ENCODE data around the gene RNF212. TPM values are rescaled to one million over a fixed set of nuclear protein-coding genes. Genes with fewer than 3 reads are reported as not detected.
A peak's percentile ranks its signal among the peaks of the same experiment; 100 is the strongest.

RNF212 gene
- total and polyA plus RNA-seq, 2 of the 13 experiments (the other 11 are each of a cell fraction or from before 2014, with no cell fraction given): not detected

- TF ChIP-seq, protein P1, sequence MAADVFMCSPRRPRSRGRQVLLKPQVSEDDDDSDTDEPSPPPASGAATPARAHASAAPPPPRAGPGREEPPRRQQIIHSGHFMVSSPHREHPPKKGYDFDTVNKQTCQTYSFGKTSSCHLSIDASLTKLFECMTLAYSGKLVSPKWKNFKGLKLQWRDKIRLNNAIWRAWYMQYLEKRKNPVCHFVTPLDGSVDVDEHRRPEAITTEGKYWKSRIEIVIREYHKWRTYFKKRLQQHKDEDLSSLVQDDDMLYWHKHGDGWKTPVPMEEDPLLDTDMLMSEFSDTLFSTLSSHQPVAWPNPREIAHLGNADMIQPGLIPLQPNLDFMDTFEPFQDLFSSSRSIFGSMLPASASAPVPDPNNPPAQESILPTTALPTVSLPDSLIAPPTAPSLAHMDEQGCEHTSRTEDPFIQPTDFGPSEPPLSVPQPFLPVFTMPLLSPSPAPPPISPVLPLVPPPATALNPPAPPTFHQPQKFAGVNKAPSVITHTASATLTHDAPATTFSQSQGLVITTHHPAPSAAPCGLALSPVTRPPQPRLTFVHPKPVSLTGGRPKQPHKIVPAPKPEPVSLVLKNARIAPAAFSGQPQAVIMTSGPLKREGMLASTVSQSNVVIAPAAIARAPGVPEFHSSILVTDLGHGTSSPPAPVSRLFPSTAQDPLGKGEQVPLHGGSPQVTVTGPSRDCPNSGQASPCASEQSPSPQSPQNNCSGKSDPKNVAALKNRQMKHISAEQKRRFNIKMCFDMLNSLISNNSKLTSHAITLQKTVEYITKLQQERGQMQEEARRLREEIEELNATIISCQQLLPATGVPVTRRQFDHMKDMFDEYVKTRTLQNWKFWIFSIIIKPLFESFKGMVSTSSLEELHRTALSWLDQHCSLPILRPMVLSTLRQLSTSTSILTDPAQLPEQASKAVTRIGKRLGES (CRISPR knock-in tag; IDR thresholded peaks at IDR 0.05; ENCODE audit: borderline replicate concordance): no peak
- TF ChIP-seq ZNF720 (CRISPR knock-in tag; IDR thresholded peaks at IDR 0.05): no peak
- no peak for TF ChIP-seq RFX5 (IDR thresholded peaks at IDR 0.05; ENCODE audit: low read depth, low read length)
- TF ChIP-seq YY1 (IDR thresholded peaks at IDR 0.05; ENCODE audit: insufficient read depth, insufficient replicate concordance, low read depth, low read length): no peak
- TF ChIP-seq, protein P2, sequence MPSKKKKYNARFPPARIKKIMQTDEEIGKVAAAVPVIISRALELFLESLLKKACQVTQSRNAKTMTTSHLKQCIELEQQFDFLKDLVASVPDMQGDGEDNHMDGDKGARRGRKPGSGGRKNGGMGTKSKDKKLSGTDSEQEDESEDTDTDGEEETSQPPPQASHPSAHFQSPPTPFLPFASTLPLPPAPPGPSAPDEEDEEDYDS (CRISPR knock-in tag; IDR thresholded peaks at IDR 0.05): 0 out of 2 replicates have a peak, but pooled peaks have one; percentile 12
- peak; percentile 81; the same call in 1 of the 2 replicates for TF ChIP-seq HNRNPL (IDR thresholded peaks at IDR 0.05; ENCODE audit: low read depth, low read length)
- no peak for TF ChIP-seq RFXANK (CRISPR knock-in tag; IDR thresholded peaks at IDR 0.05)
- TF ChIP-seq LCORL (IDR thresholded peaks at IDR 0.05): no peak
- TF ChIP-seq LCORL (CRISPR knock-in tag; IDR thresholded peaks at IDR 0.05): peak; percentile 32; the same call in 1 of the 2 replicates
- TF ChIP-seq ZNF891 (CRISPR knock-in tag; IDR thresholded peaks at IDR 0.05): no peak
- TF ChIP-seq RBAK (CRISPR knock-in tag; IDR thresholded peaks at IDR 0.05): no peak
- no peak for TF ChIP-seq ZSCAN9 (CRISPR knock-in tag; IDR thresholded peaks at IDR 0.05; ENCODE audit: borderline replicate concordance)
- TF ChIP-seq ZNF639 (CRISPR knock-in tag; conservative IDR thresholded peaks at IDR 0.05): no peak
- TF ChIP-seq ARID2 (CRISPR knock-in tag; IDR thresholded peaks at IDR 0.05; ENCODE audit: borderline replicate concordance): no peak
- no peak for TF ChIP-seq ISL2 (CRISPR knock-in tag; IDR thresholded peaks at IDR 0.05)
- TF ChIP-seq, protein P3, sequence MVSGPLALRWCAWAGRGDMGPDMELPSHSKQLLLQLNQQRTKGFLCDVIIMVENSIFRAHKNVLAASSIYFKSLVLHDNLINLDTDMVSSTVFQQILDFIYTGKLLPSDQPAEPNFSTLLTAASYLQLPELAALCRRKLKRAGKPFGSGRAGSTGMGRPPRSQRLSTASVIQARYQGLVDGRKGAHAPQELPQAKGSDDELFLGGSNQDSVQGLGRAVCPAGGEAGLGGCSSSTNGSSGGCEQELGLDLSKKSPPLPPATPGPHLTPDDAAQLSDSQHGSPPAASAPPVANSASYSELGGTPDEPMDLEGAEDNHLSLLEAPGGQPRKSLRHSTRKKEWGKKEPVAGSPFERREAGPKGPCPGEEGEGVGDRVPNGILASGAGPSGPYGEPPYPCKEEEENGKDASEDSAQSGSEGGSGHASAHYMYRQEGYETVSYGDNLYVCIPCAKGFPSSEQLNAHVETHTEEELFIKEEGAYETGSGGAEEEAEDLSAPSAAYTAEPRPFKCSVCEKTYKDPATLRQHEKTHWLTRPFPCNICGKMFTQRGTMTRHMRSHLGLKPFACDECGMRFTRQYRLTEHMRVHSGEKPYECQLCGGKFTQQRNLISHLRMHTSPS (CRISPR knock-in tag; IDR thresholded peaks at IDR 0.05; ENCODE audit: low read depth): peak; percentile 67; the same call in 1 of the 2 replicates
- 0 out of 2 replicates have a peak, but pooled peaks have one; percentile 50 for TF ChIP-seq MXD3 (CRISPR knock-in tag; IDR thresholded peaks at IDR 0.05)
- TF ChIP-seq SRF (IDR thresholded peaks at IDR 0.05; ENCODE audit: low read depth, low read length): no peak
- TF ChIP-seq SATB2 (CRISPR knock-in tag; IDR thresholded peaks at IDR 0.05): no peak
- TF ChIP-seq, protein P4, sequence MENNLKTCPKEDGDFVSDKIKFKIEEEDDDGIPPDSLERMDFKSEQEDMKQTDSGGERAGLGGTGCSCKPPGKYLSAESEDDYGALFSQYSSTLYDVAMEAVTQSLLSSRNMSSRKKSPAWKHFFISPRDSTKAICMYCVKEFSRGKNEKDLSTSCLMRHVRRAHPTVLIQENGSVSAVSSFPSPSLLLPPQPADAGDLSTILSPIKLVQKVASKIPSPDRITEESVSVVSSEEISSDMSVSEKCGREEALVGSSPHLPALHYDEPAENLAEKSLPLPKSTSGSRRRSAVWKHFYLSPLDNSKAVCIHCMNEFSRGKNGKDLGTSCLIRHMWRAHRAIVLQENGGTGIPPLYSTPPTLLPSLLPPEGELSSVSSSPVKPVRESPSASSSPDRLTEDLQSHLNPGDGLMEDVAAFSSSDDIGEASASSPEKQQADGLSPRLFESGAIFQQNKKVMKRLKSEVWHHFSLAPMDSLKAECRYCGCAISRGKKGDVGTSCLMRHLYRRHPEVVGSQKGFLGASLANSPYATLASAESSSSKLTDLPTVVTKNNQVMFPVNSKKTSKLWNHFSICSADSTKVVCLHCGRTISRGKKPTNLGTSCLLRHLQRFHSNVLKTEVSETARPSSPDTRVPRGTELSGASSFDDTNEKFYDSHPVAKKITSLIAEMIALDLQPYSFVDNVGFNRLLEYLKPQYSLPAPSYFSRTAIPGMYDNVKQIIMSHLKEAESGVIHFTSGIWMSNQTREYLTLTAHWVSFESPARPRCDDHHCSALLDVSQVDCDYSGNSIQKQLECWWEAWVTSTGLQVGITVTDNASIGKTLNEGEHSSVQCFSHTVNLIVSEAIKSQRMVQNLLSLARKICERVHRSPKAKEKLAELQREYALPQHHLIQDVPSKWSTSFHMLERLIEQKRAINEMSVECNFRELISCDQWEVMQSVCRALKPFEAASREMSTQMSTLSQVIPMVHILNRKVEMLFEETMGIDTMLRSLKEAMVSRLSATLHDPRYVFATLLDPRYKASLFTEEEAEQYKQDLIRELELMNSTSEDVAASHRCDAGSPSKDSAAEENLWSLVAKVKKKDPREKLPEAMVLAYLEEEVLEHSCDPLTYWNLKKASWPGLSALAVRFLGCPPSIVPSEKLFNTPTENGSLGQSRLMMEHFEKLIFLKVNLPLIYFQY (CRISPR knock-in tag; IDR thresholded peaks at IDR 0.05; ENCODE audit: borderline replicate concordance): no peak
- TF ChIP-seq ZNF12 (CRISPR knock-in tag; IDR thresholded peaks at IDR 0.05): no peak
- no peak for TF ChIP-seq MBNL3 (CRISPR knock-in tag; conservative IDR thresholded peaks at IDR 0.05)
Measured at GRCh38 chr4:1035510-1035909, 77.9 kb downstream of the RNF212 start (continued).

All from HepG2 (cell line).